ENCODE measurements around the gene HPF1. TPM values are rescaled to one million over a fixed set of nuclear protein-coding genes. Genes with fewer than 3 reads are reported as not detected.

The HPF1 gene
- 24.0 and 33.5 TPM in 2 replicates for total RNA-seq

GRCh38 chr4:169757575-169758184, at the start of gene HPF1:
Gene HPF1, minus strand, starts transcription at chr4:169757944. Its CDS starts 67 bp downstream, at chr4:169757877.

Other genes with a start within 250 kb of the HPF1 start
- gene NEK1, start 145.4 kb downstream of the HPF1 start, total RNA-seq: 10.7 and 11.0 TPM in 2 replicates
- 51.0 and 57.3 TPM in 2 replicates for gene CLCN3, start 137.4 kb downstream of the HPF1 start, total RNA-seq

Measured in regular cardiac myocyte (primary cell).